Lower lobe of right lung (tissue), 2 donors: ENCODE measurements around the gene FCMR. TPM values are rescaled to one million over a fixed set of nuclear protein-coding genes. Genes with fewer than 3 reads are reported as not detected.

Experiments used
- ATAC-seq, 2 donors: fragments of 200-7000 bp; cut with Tn5 transposase; one replicate each; pipeline ENCODE4 v1.9.1; 2020 to 2022; ENCODE audit warnings: mild to moderate bottlenecking in 2 of 2, moderate library complexity in 2 of 2
- DNase-seq: peaks from one replicate; pipeline ENCODE4 v3.0.0-alpha.2; 2020
- H3K27ac ChIP-seq: fragments of 200-600 bp; one replicate; pipeline ENCODE4 v1.8.0; 2022
- H3K27me3 ChIP-seq: fragments of 200-600 bp; one replicate; pipeline ENCODE4 v1.8.0; 2022; ENCODE audit warnings: low read depth
- H3K36me3 ChIP-seq: fragments of 200-600 bp; one replicate; pipeline ENCODE4 v1.8.0; 2022; ENCODE audit warnings: mild to moderate bottlenecking
- H3K4me1 ChIP-seq: fragments of 200-600 bp; one replicate; pipeline ENCODE4 v1.8.0; 2022
- H3K4me3 ChIP-seq: fragments of 200-600 bp; one replicate; pipeline ENCODE4 v1.8.0; 2022; ENCODE audit warnings: mild to moderate bottlenecking
- H3K9me3 ChIP-seq: fragments of 200-600 bp; one replicate; pipeline ENCODE4 v1.8.0; 2022
- intact Hi-C: fragments of 100-400 bp; cut with DNase I; formaldehyde crosslinking; loops from one replicate; pipeline ENCODE4 v1.11.0; 2022
- total RNA-seq: library from RNA; stranded (reverse); fragmentation: NEBNext Ultra II Directional; extraction: Animal tissue kit (Norgen Biotek cat#: 25700); gene quantifications from one replicate; pipeline ENCODE4 v1.2.1, GENCODE V29; 2021
- TF ChIP-seq, protein P1 (sequence below): fragments of 200-600 bp; IDR thresholded peaks from one replicate; pipeline ENCODE4 v1.8.0; 2022; ENCODE audit warnings: antibody characterized with exemption, mild to moderate bottlenecking
- donor health status: DM: no; HTN: yes; CAD: no; lungs with severe emphysema.

The FCMR gene
- total RNA-seq, 1 donor from 2014 or later, result 6.8 TPM

DNA sequence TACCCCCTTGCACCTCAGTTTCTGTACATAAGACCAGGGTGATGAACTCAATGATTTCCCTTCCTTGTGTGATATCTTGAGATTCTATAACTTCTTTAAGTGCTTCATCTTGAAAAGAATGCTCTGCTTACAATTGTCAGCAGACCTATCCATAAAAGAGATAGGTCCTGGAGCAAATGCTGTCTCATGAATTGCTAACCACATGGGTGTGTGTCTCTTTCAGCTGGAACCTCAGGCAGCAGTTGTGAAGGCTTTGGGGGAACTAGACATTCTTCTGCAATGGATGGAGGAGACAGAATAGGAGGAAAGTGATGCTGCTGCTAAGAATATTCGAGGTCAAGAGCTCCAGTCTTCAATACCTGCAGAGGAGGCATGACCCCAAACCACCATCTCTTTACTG is 53.5 kb downstream of the FCMR start:
- TF ChIP-seq, protein P1, sequence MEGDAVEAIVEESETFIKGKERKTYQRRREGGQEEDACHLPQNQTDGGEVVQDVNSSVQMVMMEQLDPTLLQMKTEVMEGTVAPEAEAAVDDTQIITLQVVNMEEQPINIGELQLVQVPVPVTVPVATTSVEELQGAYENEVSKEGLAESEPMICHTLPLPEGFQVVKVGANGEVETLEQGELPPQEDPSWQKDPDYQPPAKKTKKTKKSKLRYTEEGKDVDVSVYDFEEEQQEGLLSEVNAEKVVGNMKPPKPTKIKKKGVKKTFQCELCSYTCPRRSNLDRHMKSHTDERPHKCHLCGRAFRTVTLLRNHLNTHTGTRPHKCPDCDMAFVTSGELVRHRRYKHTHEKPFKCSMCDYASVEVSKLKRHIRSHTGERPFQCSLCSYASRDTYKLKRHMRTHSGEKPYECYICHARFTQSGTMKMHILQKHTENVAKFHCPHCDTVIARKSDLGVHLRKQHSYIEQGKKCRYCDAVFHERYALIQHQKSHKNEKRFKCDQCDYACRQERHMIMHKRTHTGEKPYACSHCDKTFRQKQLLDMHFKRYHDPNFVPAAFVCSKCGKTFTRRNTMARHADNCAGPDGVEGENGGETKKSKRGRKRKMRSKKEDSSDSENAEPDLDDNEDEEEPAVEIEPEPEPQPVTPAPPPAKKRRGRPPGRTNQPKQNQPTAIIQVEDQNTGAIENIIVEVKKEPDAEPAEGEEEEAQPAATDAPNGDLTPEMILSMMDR, result no peak
- ATAC-seq (no peak), DNase-seq (no peak)
- Histone ChIP-seq H3K36me3 (no peaks in the 10 kb centered on the region), H3K27me3 (no peaks in the 10 kb centered on the region), H3K9me3 (no peaks in the 10 kb centered on the region), H3K4me1 (peaks cover 7% of the 10 kb centered on the region), H3K4me3 (no peak overlapping the region), H3K27ac (no peak overlapping the region)
- intact Hi-C loops, result loop anchor here (10.0 kb wide), 1 partner anchor 47 kb away; no protein-coding TSS in a partner anchor

DNA sequence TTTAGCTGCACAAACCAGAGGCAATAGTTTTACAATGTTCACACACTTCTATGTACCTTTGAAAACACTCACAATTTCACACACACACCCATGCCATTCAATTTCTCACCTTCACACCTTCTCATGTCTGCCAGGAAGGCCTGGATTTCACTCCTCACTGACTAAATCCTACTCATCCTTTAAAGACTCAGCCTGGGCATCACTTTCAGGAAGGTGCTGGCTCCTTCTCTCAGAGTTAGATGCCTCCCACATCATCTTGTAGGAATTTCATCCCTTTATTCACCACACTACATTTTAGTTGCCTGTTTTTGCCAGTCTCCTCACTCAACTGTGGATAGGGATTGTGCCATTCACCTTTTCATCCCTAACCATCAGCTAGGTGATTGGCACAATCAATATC is 54.0 kb downstream of the FCMR start:
- Histone ChIP-seq H3K4me3 (no peak overlapping the region), H3K36me3 (no peaks in the 10 kb centered on the region), H3K27ac (no peak overlapping the region), H3K9me3 (no peaks in the 10 kb centered on the region), H3K4me1 (peaks cover 7% of the 10 kb centered on the region), H3K27me3 (no peaks in the 10 kb centered on the region)
- intact Hi-C loops, result loop anchor here (10.0 kb wide), 1 partner anchor 47 kb away; no protein-coding TSS in a partner anchor
- ATAC-seq (no peak), DNase-seq (no peak)
- TF ChIP-seq, protein P1, result no peak

DNA sequence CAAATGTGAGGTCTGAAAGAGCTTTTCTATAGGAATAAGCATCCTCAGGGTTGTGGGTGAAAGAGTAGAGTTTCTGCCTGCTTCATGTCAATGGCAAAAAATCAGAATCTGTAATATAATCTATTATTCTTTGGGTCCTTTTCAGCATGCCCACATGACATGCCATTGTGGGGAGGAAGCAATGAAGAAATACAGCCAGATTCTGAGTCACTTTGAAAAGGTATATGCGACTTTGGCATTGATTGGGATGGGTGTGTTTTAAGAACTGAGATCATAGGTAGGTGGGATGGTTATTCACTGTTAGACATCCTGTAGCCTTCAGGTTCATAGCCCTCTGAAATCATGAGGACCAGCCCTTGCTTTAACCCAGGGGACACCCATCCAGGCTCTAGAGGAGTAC is 54.5 kb downstream of the FCMR start:
- intact Hi-C loops, result loop anchor here (10.0 kb wide), 1 partner anchor 48 kb away; no protein-coding TSS in a partner anchor
- Histone ChIP-seq H3K4me3 (no peak overlapping the region), H3K9me3 (no peaks in the 10 kb centered on the region), H3K27ac (no peak overlapping the region), H3K4me1 (peaks cover 7% of the 10 kb centered on the region), H3K36me3 (no peaks in the 10 kb centered on the region), H3K27me3 (no peaks in the 10 kb centered on the region)
- TF ChIP-seq, protein P1, result no peak
- no peak for DNase-seq
- ATAC-seq, result no peak

DNA sequence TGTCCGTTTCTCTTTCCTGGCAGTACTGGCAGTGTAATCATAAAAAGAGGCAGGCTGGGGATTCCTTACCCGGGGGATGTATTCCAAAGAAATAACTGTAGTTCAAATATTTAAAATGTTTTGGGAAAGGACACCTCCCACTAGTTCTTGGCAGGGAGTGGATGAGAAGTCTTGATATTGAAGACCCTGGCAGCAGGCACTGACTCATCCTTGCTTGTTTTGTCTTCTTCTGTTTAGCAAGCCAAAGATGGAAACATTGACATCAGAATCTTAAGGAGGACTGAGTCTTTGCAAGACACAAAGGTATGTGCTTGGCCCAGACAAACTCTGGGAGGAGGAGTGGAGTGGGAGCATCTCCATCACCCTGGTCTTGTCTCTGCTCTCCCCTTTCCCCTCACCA is 55.7 kb downstream of the FCMR start:
- Histone ChIP-seq H3K9me3 (no peaks in the 10 kb centered on the region), H3K27ac (no peak overlapping the region), H3K4me1 (peaks cover 7% of the 10 kb centered on the region), H3K27me3 (no peaks in the 10 kb centered on the region), H3K4me3 (no peak overlapping the region), H3K36me3 (no peaks in the 10 kb centered on the region)
- TF ChIP-seq, protein P1, result no peak
- ATAC-seq (no peak), DNase-seq (no peak)
- intact Hi-C loops, result loop anchor here (10.0 kb wide), 1 partner anchor 49 kb away; no protein-coding TSS in a partner anchor

DNA sequence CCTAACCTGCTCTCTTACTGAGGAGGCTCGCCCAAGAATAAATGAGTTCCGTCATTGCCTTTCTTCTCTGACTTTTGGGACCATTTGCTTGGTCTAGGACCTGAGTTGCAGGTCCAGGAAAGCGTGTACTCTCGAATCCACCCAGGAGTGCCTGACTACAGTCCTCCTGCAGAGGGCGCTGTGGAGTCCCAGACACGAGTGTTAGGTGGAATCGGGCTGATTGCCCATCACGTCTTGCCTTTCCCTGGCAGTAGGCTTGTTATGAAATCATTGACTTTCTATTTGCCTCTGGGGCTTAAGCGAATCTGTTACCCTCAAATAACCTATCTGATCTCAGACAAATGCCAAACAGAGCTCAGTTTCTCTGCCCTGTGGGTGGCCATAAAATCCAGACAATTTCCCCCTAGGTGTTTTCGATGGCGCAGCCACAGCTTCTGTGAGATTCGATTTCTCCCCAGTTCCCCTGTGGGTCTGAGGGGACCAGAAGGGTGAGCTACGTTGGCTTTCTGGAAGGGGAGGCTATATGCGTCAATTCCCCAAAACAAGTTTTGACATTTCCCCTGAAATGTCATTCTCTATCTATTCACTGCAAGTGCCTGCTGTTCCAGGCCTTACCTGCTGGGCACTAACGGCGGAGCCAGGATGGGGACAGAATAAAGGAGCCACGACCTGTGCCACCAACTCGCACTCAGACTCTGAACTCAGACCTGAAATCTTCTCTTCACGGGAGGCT is 56.6 kb downstream of the FCMR start, which contains the start of gene IL20:
Gene IL20 (plus strand): TSS at position 685 of the 733 bp plus-strand sequence. CDS start 230 bp downstream, outside the sequence.
- DNase-seq, result peak; percentile 90
- Histone ChIP-seq H3K36me3 (no peaks in the 10 kb centered on the region), H3K27me3 (no peaks in the 10 kb centered on the region), H3K27ac (peak within 1 kb of the TSS; percentile 38), H3K9me3 (no peaks in the 10 kb centered on the region), H3K4me1 (peaks cover 7% of the 10 kb centered on the region), H3K4me3 (no peak within 1 kb of the TSS)
- intact Hi-C loops, result loop anchor here (10.0 kb wide), 1 partner anchor 50 kb away; no protein-coding TSS in a partner anchor
- TF ChIP-seq, protein P1, result peak; percentile 93
- ATAC-seq, result peak; percentile 96
